HepG2 (cell line): ENCODE data around the gene KRTAP10-2. TPM values are rescaled to one million over a fixed set of nuclear protein-coding genes. Genes with fewer than 3 reads are reported as not detected.

Experiments used
- ATAC-seq: fragments of 200-7000 bp; cut with Tn5 transposase; 3 replicates; pipeline ENCODE4 v1.9.1; 2020; ENCODE audit warnings: mild to moderate bottlenecking, moderate library complexity
- BruUV-seq: library from RNA; stranded (reverse); fragments of 400-500 nt; replicated peaks from 2 replicates; lab custom pipeline; 2021; lab: Mats Ljungman, UMichigan
- CTCF ChIA-PET: fragments of 300-600 bp; formaldehyde crosslinking; extraction: SDS; loops from one replicate; lab custom pipeline; 2021; ENCODE audit warnings: low total read pairs, inconsistent platforms, low intra/inter-chr PET ratio; lab: Yijun Ruan, JAX
- POLR2A ChIA-PET: fragments of 350-600 bp; sonication (Branson Sonifier 250); formaldehyde crosslinking; loops from one replicate; lab custom pipeline; 2020; ENCODE audit warnings: antibody characterized with exemption, inconsistent platforms; lab: Yijun Ruan, JAX
- DNase-seq: peaks from one replicate; pipeline ENCODE4 v3.0.0-alpha.2; 2015; ENCODE audit warnings: low spot score
- FAIRE-seq: peaks from 3 replicates; lab custom pipeline; 2011; peaks lifted over from hg19 to GRCh38; lab: Jason Lieb, UNC
- H2AFZ ChIP-seq: one replicate; pipeline ENCODE4 v1.6.1; 2011; ENCODE audit warnings: low read length, inconsistent platforms
- H3K27ac ChIP-seq: fragments of 300-600 bp; 3 replicates; pipeline ENCODE4 v1.8.0; 2011; ENCODE audit warnings: mixed run types, mild to moderate bottlenecking, mixed read lengths, low read length, inconsistent platforms; ENCODE audit not compliant: insufficient read depth; ENCODE audit errors: extremely low read length
- H3K27me3 ChIP-seq, 2 experiments: fragments of 200-600 bp in 1 of 2; 2 replicates in 1 of 2; 3 replicates in 1 of 2; pipeline versions ENCODE4 v1.6.0 to v1.8.0; 2011; ENCODE audit warnings: low read length in 2 of 2, mild to moderate bottlenecking in 2 of 2, moderate library complexity in 2 of 2, inconsistent platforms in 1 of 2; ENCODE audit not compliant: insufficient read depth in 2 of 2, control insufficient read depth in 1 of 2
- H3K36me3 ChIP-seq, 2 experiments: fragments of 200-600 bp in 1 of 2; replicated peaks in 1 of 2; 2 replicates in 1 of 2; 3 replicates in 1 of 2; pipeline versions ENCODE4 v1.5.1 to v1.8.0; 2011; ENCODE audit warnings: low read length in 2 of 2, inconsistent platforms in 1 of 2; ENCODE audit not compliant: insufficient read depth in 2 of 2, control insufficient read depth in 1 of 2
- H3K4me1 ChIP-seq: 2 replicates; pipeline ENCODE4 v1.5.1; 2012; ENCODE audit warnings: low read length, inconsistent platforms; ENCODE audit not compliant: insufficient read depth
- H3K4me2 ChIP-seq: 2 replicates; pipeline ENCODE4 v1.6.0; 2011; ENCODE audit warnings: low read depth, low read length, inconsistent platforms
- H3K4me3 ChIP-seq, 3 experiments: fragments of 200-600 bp in 1 of 3; sonication (generic), shearing (Covaris generic) in 1 of 3; replicated peaks in 1 of 3; 2 replicates each; pipeline ENCODE4 v1.5.1; 2011 to 2016; ENCODE audit warnings: low read length in 3 of 3, inconsistent platforms in 2 of 3, low read depth in 2 of 3, mild to moderate bottlenecking in 2 of 3, control low read depth in 1 of 3, mixed read lengths in 1 of 3; ENCODE audit not compliant: insufficient read depth in 1 of 3
- H3K79me2 ChIP-seq: one replicate; pipeline ENCODE4 v1.6.1; 2011; ENCODE audit warnings: low read length, inconsistent platforms; ENCODE audit not compliant: insufficient read depth
- H3K9ac ChIP-seq: 2 replicates; pipeline ENCODE4 v1.6.0; 2011; ENCODE audit warnings: mild to moderate bottlenecking, low read depth, low read length, inconsistent platforms; ENCODE audit not compliant: insufficient read depth
- H3K9me3 ChIP-seq: 2 replicates; pipeline ENCODE4 v1.5.1; 2012; ENCODE audit warnings: mild to moderate bottlenecking, low read length
- H4K20me1 ChIP-seq: 2 replicates; pipeline ENCODE4 v1.6.0; 2011; ENCODE audit warnings: inconsistent platforms, mild to moderate bottlenecking, low read length, moderate library complexity; ENCODE audit not compliant: insufficient read depth
- AGO2 ChIP-seq: fragments of 200-400 bp; formaldehyde crosslinking; optimal IDR thresholded peaks from 2 replicates; pipeline ENCODE3; 2017; ENCODE audit warnings: mild to moderate bottlenecking, low read depth, low read length, moderate library complexity
- LBX2 ChIP-seq: sonication (generic); formaldehyde crosslinking; IDR thresholded peaks from 2 replicates; pipeline ENCODE4 v1.5.0; 2020; ENCODE audit warnings: missing genetic modification reagents, mild to moderate bottlenecking, borderline replicate concordance
- MTF2 ChIP-seq: sonication (generic); formaldehyde crosslinking; IDR thresholded peaks from 2 replicates; pipeline ENCODE4 v1.5.0; 2020; ENCODE audit warnings: missing genetic modification reagents, borderline replicate concordance
- SPEN ChIP-seq: sonication (generic); formaldehyde crosslinking; IDR thresholded peaks from 2 replicates; pipeline ENCODE4 v1.5.1; 2020; ENCODE audit warnings: low read depth, mild to moderate bottlenecking, missing genetic modification reagents
- TCF12 ChIP-seq, 2 experiments: fragments of 450-650 bp in 1 of 2; sonication (generic) in 1 of 2; formaldehyde crosslinking in 1 of 2; IDR thresholded peaks; 2 replicates each; pipeline versions ENCODE4 v1.6.1 to v1.8.0; 2017 to 2022; ENCODE audit warnings: antibody characterized with exemption in 1 of 2, mild to moderate bottlenecking in 1 of 2, missing genetic modification reagents in 1 of 2, moderate library complexity in 1 of 2
- ZFX ChIP-seq: sonication (generic); formaldehyde crosslinking; IDR thresholded peaks from 2 replicates; pipeline ENCODE4 v1.4.0; 2020; ENCODE audit warnings: mild to moderate bottlenecking, low read depth, missing genetic modification reagents, moderate library complexity
- ZNF460 ChIP-seq: sonication (generic); formaldehyde crosslinking; IDR thresholded peaks from 2 replicates; pipeline ENCODE4 v1.5.1; 2020; ENCODE audit warnings: missing genetic modification reagents, mild to moderate bottlenecking, borderline replicate concordance
- WGBS: methylation state at CpG from one replicate; pipeline ENCODE4 v1.1.6; 2017; ENCODE audit warnings: low lambda C conversion rate; 5-methylcytosine and 5-hydroxymethylcytosine counted together
- in situ Hi-C: cut with HindIII; loops from 2 replicates; pipeline ENCODE4 v1.10.0; 2017; ENCODE audit warnings: low pct_unique_long_range_greater_than_20kb; ENCODE audit not compliant: extremely low pct_ligation_motif_present
- intact Hi-C: fragments of 100-400 bp; cut with micrococcal nuclease; formaldehyde crosslinking; loops from one replicate; pipeline ENCODE4 v1.10.0; 2022; ENCODE audit not compliant: unreplicated experiment
- polyA plus RNA-seq, 8 experiments: library from polyadenylated mRNA; depleted of rRNA in 3 of 8; stranded (reverse) in 7 of 8; unstranded in 1 of 8; fragments of >200 nt; fragmentation: Illumina TruSeq in 4 of 8; extraction: Trizol in 4 of 8; gene quantifications; 2 replicates each; pipeline versions ENCODE4 v1.2.1 to v1.2.3, GENCODE V29; 2011 to 2016; ENCODE audit warnings: low read depth in 4 of 8, missing spikeins in 1 of 8, mixed read lengths in 1 of 8; ENCODE audit not compliant: insufficient read depth in 1 of 8
- total RNA-seq, 5 experiments: library from RNA; depleted of rRNA; stranded (reverse); fragments of >200 nt; fragmentation: Illumina TruSeq; extraction: Trizol; gene quantifications; 2 replicates each; pipeline ENCODE4 v1.2.3, GENCODE V29; 2016; ENCODE audit warnings: low read depth in 1 of 5

KRTAP10-2 gene
- total and polyA plus RNA-seq, 2 of the 13 experiments (the other 11 are each of a cell fraction or from before 2014, with no cell fraction given) = not detected

GRCh38 chr21:44571844-44572782 is 20.8 kb upstream of the KRTAP10-2 start:
- Histone ChIP-seq H3K4me2 (no peak overlapping the region), H2AFZ (no peak overlapping the region), H3K79me2 (no peaks in the 10 kb centered on the region), H3K27ac (no peak overlapping the region), H3K36me3 (no peaks in the 10 kb centered on the region), H3K9ac (no peak overlapping the region), H3K9me3 (peaks cover 14% of the 10 kb centered on the region), H3K27me3 (no peaks in the 10 kb centered on the region; a peak in 1 of 5 replicates), H3K4me3 (no peak overlapping the region), H3K4me1 (peaks cover 32% of the 10 kb centered on the region), H4K20me1 (no peaks in the 10 kb centered on the region)
- DNase-seq = no peak
- TF ChIP-seq ZNF460 (CRISPR knock-in tag) = no peak
- no peak for TF ChIP-seq LBX2 (CRISPR knock-in tag)
- no peak for TF ChIP-seq ZFX
- no peak for TF ChIP-seq AGO2
- TF ChIP-seq SPEN (CRISPR knock-in tag) = no peak
- no peak for TF ChIP-seq MTF2
- TF ChIP-seq TCF12 (IDR thresholded peaks at IDR 0.05) = no peak
- TF ChIP-seq TCF12 (CRISPR knock-in tag; IDR thresholded peaks at IDR 0.05) = no peak
- ATAC-seq = no peak
- in situ Hi-C loops = no loop called here
- BruUV-seq = no TSS peak
- 83% methylated on average over 29 of the region's 40 CpGs for WGBS
- ChIA-PET CTCF (no interaction called here), POLR2A (no interaction called here)
- intact Hi-C loops = no loop called here
- FAIRE-seq = no peak
